ENCODE measurements around the gene PRIMA1.

- TF ChIP-seq CTCF (IDR thresholded peaks at IDR 0.05; ENCODE audit: low read depth, low read length, poor library complexity, severe bottlenecking), result no peak
- no peak for TF ChIP-seq EZH2phosphoT487 (IDR thresholded peaks at IDR 0.05; ENCODE audit: borderline replicate concordance, low read length)
These were observed 22.3 kb downstream of the PRIMA1 start for GRCh38 chr14:93765970-93766369.
